Fibroblast of lung (primary cell): ENCODE measurements around the gene CGNL1.

Source experiments
- EZH2 ChIP-seq: IDR thresholded peaks from 2 replicates; pipeline ENCODE4 v1.5.1; 2012; ENCODE audit warnings: low read length, control low read depth, mild to moderate bottlenecking; ENCODE audit errors: missing control alignments
- TF ChIP-seq, protein P1 (sequence below), 2 donors: IDR thresholded peaks in 1 of 2; conservative IDR thresholded peaks in 1 of 2; 1 replicate in 1 of 2; 2 replicates in 1 of 2; pipeline ENCODE4 v1.5.1; 2011 to 2012; ENCODE audit warnings: low read length in 2 of 2, control low read depth in 1 of 2, inconsistent platforms in 1 of 2, low read depth in 1 of 2, mild to moderate bottlenecking in 1 of 2

DNA sequence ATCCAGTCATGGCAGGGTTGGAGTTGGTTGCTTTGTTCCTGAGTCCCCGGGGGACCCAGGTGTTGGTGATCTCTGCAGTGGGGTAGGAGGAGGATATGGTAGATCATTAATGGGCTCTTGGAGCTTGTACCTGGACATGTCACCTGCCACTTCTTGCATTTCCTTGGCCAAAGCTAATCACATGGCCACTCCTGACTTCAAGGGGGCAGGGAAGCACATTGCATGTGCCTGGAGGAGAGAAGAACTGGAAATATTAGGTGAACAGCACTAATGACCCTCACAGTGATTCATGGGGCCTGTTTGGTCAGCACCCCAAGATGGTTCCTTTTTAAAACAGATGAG is 128.3 kb downstream of the CGNL1 start:
- TF ChIP-seq EZH2: no peak
- TF ChIP-seq, protein P1, sequence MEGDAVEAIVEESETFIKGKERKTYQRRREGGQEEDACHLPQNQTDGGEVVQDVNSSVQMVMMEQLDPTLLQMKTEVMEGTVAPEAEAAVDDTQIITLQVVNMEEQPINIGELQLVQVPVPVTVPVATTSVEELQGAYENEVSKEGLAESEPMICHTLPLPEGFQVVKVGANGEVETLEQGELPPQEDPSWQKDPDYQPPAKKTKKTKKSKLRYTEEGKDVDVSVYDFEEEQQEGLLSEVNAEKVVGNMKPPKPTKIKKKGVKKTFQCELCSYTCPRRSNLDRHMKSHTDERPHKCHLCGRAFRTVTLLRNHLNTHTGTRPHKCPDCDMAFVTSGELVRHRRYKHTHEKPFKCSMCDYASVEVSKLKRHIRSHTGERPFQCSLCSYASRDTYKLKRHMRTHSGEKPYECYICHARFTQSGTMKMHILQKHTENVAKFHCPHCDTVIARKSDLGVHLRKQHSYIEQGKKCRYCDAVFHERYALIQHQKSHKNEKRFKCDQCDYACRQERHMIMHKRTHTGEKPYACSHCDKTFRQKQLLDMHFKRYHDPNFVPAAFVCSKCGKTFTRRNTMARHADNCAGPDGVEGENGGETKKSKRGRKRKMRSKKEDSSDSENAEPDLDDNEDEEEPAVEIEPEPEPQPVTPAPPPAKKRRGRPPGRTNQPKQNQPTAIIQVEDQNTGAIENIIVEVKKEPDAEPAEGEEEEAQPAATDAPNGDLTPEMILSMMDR (conservative IDR thresholded peaks at IDR 0.05 in 1 of 2, IDR thresholded peaks at IDR 0.05 in 1 of 2; ENCODE audit: low read depth in 1 of 2, low read length in 2 of 2): no peak
